HepG2 (cell line): ENCODE measurements around the gene C14orf93. TPM values are rescaled to one million over a fixed set of nuclear protein-coding genes. Genes with fewer than 3 reads are reported as not detected.

Experiments
- ARID2 ChIP-seq: sonication (generic); formaldehyde crosslinking; IDR thresholded peaks from 2 replicates; pipeline ENCODE4 v1.8.1; 2022; ENCODE audit warnings: mild to moderate bottlenecking, missing genetic modification reagents, borderline replicate concordance
- ARID4A ChIP-seq: sonication (generic); formaldehyde crosslinking; IDR thresholded peaks from 2 replicates; pipeline ENCODE4 v1.5.0; 2020; ENCODE audit warnings: mild to moderate bottlenecking, missing genetic modification reagents, borderline replicate concordance
- FOXC1 ChIP-seq: sonication (generic); formaldehyde crosslinking; IDR thresholded peaks from 2 replicates; pipeline ENCODE4 v1.8.0; 2022; ENCODE audit warnings: mild to moderate bottlenecking, missing genetic modification reagents, borderline replicate concordance
- FOXM1 ChIP-seq: sonication (generic); formaldehyde crosslinking; IDR thresholded peaks from 2 replicates; pipeline ENCODE4 v1.5.0; 2020; ENCODE audit warnings: missing genetic modification reagents
- GATAD1 ChIP-seq: IDR thresholded peaks from 2 replicates; pipeline ENCODE4 v1.6.1; 2016; ENCODE audit warnings: missing genetic modification reagents, missing compliant biosample characterization
- GPBP1L1 ChIP-seq: sonication (generic); formaldehyde crosslinking; IDR thresholded peaks from 2 replicates; pipeline ENCODE4 v1.5.0; 2020; ENCODE audit warnings: mild to moderate bottlenecking, missing genetic modification reagents
- MEIS1 ChIP-seq: sonication (generic); formaldehyde crosslinking; IDR thresholded peaks from 2 replicates; pipeline ENCODE4 v1.9.0; 2021; ENCODE audit warnings: mild to moderate bottlenecking, missing genetic modification reagents, moderate library complexity, borderline replicate concordance
- MTA3 ChIP-seq: sonication (generic); formaldehyde crosslinking; IDR thresholded peaks from 2 replicates; pipeline ENCODE4 v1.4.0; 2020; ENCODE audit warnings: missing genetic modification reagents
- NCOA1 ChIP-seq: sonication (generic); formaldehyde crosslinking; IDR thresholded peaks from 2 replicates; pipeline ENCODE4 v1.9.0; 2021; ENCODE audit warnings: missing genetic modification reagents
- RFXANK ChIP-seq: IDR thresholded peaks from 2 replicates; pipeline ENCODE4 v1.6.1; 2016
- SIN3A ChIP-seq: IDR thresholded peaks from 2 replicates; pipeline ENCODE4 v1.6.1; 2011; ENCODE audit warnings: low read depth, mild to moderate bottlenecking, control low read depth, low read length, borderline replicate concordance
- TBP ChIP-seq: sonication (generic); formaldehyde crosslinking; IDR thresholded peaks from 2 replicates; pipeline ENCODE4 v1.5.0; 2020; ENCODE audit warnings: missing genetic modification reagents
- TEAD3 ChIP-seq: optimal IDR thresholded peaks from 2 replicates; pipeline ENCODE3; 2016; ENCODE audit warnings: borderline replicate concordance
- TFDP1 ChIP-seq: IDR thresholded peaks from 2 replicates; pipeline ENCODE4 v1.6.1; 2016; ENCODE audit warnings: missing compliant biosample characterization, missing genetic modification reagents, borderline replicate concordance
- ZFP36L1 ChIP-seq: sonication (generic); formaldehyde crosslinking; IDR thresholded peaks from 2 replicates; pipeline ENCODE4 v1.8.0; 2022; ENCODE audit warnings: mild to moderate bottlenecking, missing genetic modification reagents, moderate library complexity
- ZMAT3 ChIP-seq: sonication (generic); formaldehyde crosslinking; conservative IDR thresholded peaks from 2 replicates; pipeline ENCODE4 v1.7.0; 2021; ENCODE audit warnings: missing genetic modification reagents
- ZNF24 ChIP-seq: fragments of 450-650 bp; IDR thresholded peaks from 2 replicates; pipeline ENCODE4 v1.6.1; 2017; ENCODE audit warnings: antibody characterized with exemption, mild to moderate bottlenecking
- ZNF382 ChIP-seq: sonication (generic); formaldehyde crosslinking; IDR thresholded peaks from 2 replicates; pipeline ENCODE4 v1.5.0; 2020; ENCODE audit warnings: missing genetic modification reagents, mild to moderate bottlenecking, borderline replicate concordance
- ZNF530 ChIP-seq: sonication (generic); formaldehyde crosslinking; IDR thresholded peaks from 2 replicates; pipeline ENCODE4 v1.5.0; 2020; ENCODE audit warnings: low read depth, mild to moderate bottlenecking, missing genetic modification reagents
- ZNF652 ChIP-seq: IDR thresholded peaks from 2 replicates; pipeline ENCODE4 v1.6.1; 2016; ENCODE audit warnings: low read depth, borderline replicate concordance
- ZNF7 ChIP-seq: IDR thresholded peaks from 2 replicates; pipeline ENCODE4 v1.6.1; 2016; ENCODE audit warnings: missing biosample characterization, missing genetic modification reagents
- ZNF720 ChIP-seq: sonication (generic); formaldehyde crosslinking; IDR thresholded peaks from 2 replicates; pipeline ENCODE4 v1.4.0; 2020; ENCODE audit warnings: missing genetic modification reagents
- ZNF776 ChIP-seq: sonication (generic); formaldehyde crosslinking; IDR thresholded peaks from 2 replicates; pipeline ENCODE4 v1.4.0; 2020; ENCODE audit warnings: mild to moderate bottlenecking, missing genetic modification reagents
- ZSCAN25 ChIP-seq: sonication (generic); formaldehyde crosslinking; IDR thresholded peaks from 2 replicates; pipeline ENCODE4 v1.8.0; 2022; ENCODE audit warnings: mild to moderate bottlenecking, missing genetic modification reagents
- polyA plus RNA-seq, 8 experiments: library from polyadenylated mRNA; depleted of rRNA in 3 of 8; stranded (reverse) in 7 of 8; unstranded in 1 of 8; fragments of >200 nt; fragmentation: Illumina TruSeq in 4 of 8; extraction: Trizol in 4 of 8; gene quantifications; 2 replicates each; pipeline versions ENCODE4 v1.2.1 to v1.2.3, GENCODE V29; 2011 to 2016; ENCODE audit warnings: low read depth in 4 of 8, missing spikeins in 1 of 8, mixed read lengths in 1 of 8; ENCODE audit not compliant: insufficient read depth in 1 of 8
- total RNA-seq, 5 experiments: library from RNA; depleted of rRNA; stranded (reverse); fragments of >200 nt; fragmentation: Illumina TruSeq; extraction: Trizol; gene quantifications; 2 replicates each; pipeline ENCODE4 v1.2.3, GENCODE V29; 2016; ENCODE audit warnings: low read depth in 1 of 5

C14orf93 gene
- total and polyA plus RNA-seq, 2 of the 13 experiments (the other 11 are each of a cell fraction or from before 2014, with no cell fraction given): 11.4 to 22.5 TPM

- TF ChIP-seq TFDP1 (CRISPR knock-in tag) (no peak), ZNF382 (CRISPR knock-in tag) (no peak), ZNF7 (CRISPR knock-in tag) (no peak), GATAD1 (no peak), FOXC1 (CRISPR knock-in tag) (0 out of 2 replicates have a peak, but pooled peaks have one; percentile 46), MTA3 (CRISPR knock-in tag) (no peak), TEAD3 (CRISPR knock-in tag) (no peak), ARID2 (0 out of 2 replicates have a peak, but pooled peaks have one; percentile 16), ZNF530 (CRISPR knock-in tag) (no peak), ZSCAN25 (CRISPR knock-in tag) (no peak), ZFP36L1 (CRISPR knock-in tag) (no peak), TBP (CRISPR knock-in tag) (no peak), ZNF652 (CRISPR knock-in tag) (no peak), ZNF24 (no peak), ZNF720 (CRISPR knock-in tag) (no peak), NCOA1 (no peak), ARID4A (0 out of 2 replicates have a peak, but pooled peaks have one; percentile 10), GPBP1L1 (CRISPR knock-in tag) (no peak), RFXANK (CRISPR knock-in tag) (no peak), SIN3A (peak; percentile 15; the same call in 1 of the 2 replicates), FOXM1 (CRISPR knock-in tag) (no peak), ZMAT3 (CRISPR knock-in tag) (no peak), ZNF776 (CRISPR knock-in tag) (0 out of 2 replicates have a peak, but pooled peaks have one; percentile 12), MEIS1 (CRISPR knock-in tag) (no peak)
Measured at GRCh38 chr14:23056956-23057756, 47.2 kb upstream of the C14orf93 start, which contains the start of gene CDH24 (continued).
